Measurements from ENCODE around the gene ACSM3. TPM values are rescaled to one million over a fixed set of nuclear protein-coding genes. Genes with fewer than 3 reads are reported as not detected.
A peak's percentile ranks its signal among the peaks of the same experiment; 100 is the strongest.

Gene ACSM3
- total and polyA plus RNA-seq, 9 of the 15 experiments (the other 6 are each of a cell fraction or from before 2014, with no cell fraction given): 112 to 420 (median 182) TPM

DNA sequence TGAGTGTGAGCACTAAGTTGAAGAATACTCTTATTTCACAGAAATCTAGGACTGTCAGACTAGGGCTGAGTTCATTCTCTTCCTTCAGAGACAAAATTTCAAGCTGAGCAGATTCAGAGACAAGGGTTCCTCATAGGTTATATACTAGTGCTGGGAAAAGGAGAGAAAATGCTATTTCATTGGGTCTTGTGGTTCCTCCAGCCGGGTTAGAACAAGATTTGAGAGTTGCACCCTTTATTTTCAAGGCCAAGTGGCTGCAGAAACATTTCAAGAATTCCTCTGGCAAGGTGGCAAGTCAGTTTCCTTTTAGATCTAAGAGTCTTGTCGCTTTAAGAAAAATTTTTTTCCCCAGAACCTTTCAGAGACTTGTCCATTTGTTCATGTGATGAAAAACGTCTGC is 29.0 kb upstream of the ACSM3 start:
- Histone ChIP-seq H2AFZ (ENCODE audit: low read depth, low read length) (no peak overlapping the region), H3K4me1 (replicated peaks in 1 of 2; ENCODE audit: control insufficient read depth in 2 of 2, insufficient read depth in 2 of 2, low read length in 2 of 2) (peaks cover 6 to 7% of the 10 kb centered on the region in 2 experiments; a peak in 4 of 5 replicates), H3K36me3 (ENCODE audit: control insufficient read depth, insufficient read depth, low read length) (peaks cover 60% of the 10 kb centered on the region), H3K27me3 (ENCODE audit: control insufficient read depth in 2 of 2, insufficient read depth in 2 of 2, low read length in 2 of 2) (no peaks in the 10 kb centered on the region), H3K27ac (ENCODE audit: extremely low read depth, low read depth, low read length) (no peak overlapping the region), H3K4me3 (no peak overlapping the region), H4K20me1 (replicated peaks; ENCODE audit: control insufficient read depth, insufficient read depth, low read length) (no peaks in the 10 kb centered on the region), H3K9me1 (ENCODE audit: control insufficient read depth, insufficient read depth, low read length) (no peaks in the 10 kb centered on the region), H3K9me3 (replicated peaks; ENCODE audit: control insufficient read depth, insufficient read depth, low read depth, low read length) (no peaks in the 10 kb centered on the region), H3K79me2 (ENCODE audit: control insufficient read depth, insufficient read depth, low read length) (peaks cover 30% of the 10 kb centered on the region), H3K9ac (ENCODE audit: insufficient read depth in 1 of 2, low read depth in 2 of 2, low read length in 2 of 2) (no peak overlapping the region), H3K4me2 (ENCODE audit: insufficient read depth, low read length) (no peak overlapping the region)
- TF ChIP-seq, protein P1, sequence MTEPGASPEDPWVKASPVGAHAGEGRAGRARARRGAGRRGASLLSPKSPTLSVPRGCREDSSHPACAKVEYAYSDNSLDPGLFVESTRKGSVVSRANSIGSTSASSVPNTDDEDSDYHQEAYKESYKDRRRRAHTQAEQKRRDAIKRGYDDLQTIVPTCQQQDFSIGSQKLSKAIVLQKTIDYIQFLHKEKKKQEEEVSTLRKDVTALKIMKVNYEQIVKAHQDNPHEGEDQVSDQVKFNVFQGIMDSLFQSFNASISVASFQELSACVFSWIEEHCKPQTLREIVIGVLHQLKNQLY (CRISPR knock-in tag; conservative IDR thresholded peaks at IDR 0.05): no peak
- TF ChIP-seq BCOR (IDR thresholded peaks at IDR 0.05): no peak
- no peak for TF ChIP-seq NONO (IDR thresholded peaks at IDR 0.05; ENCODE audit: low read depth in 2 of 2, low read length in 1 of 2)
- TF ChIP-seq FOXA1 (IDR thresholded peaks at IDR 0.05; ENCODE audit: borderline replicate concordance): no peak
- TF ChIP-seq PRMT5 (CRISPR knock-in tag; IDR thresholded peaks at IDR 0.05): no peak
- TF ChIP-seq BRD4 (IDR thresholded peaks at IDR 0.05): no peak
- DNase-seq (ENCODE audit: extremely low read depth in 1 of 4, low spot score in 3 of 4): no peak
- in situ Hi-C loops (cut with MboI): no loop called here
- FAIRE-seq: no peak
- POLR2A ChIA-PET: no interaction called here
- intact Hi-C loops (cut with micrococcal nuclease): no loop called here
- BruUV-seq (replicated peaks): no TSS peak
- 50% methylated on average over 3 of the region's 3 CpGs for WGBS (ENCODE audit: insufficient coverage, low coverage, missing lambda C conversion rate)
- ATAC-seq: peak; percentile 37; the same call in 2 of the 3 replicates
- CTCF ChIA-PET (ENCODE audit: low intra/inter-chr PET ratio): interaction anchor here (0.6 to 0.7 kb wide), 2 partner anchors 44 to 166 kb away, joined by 3 to 4 read pairs; partner anchors contain the start of genes DCUN1D3 and LYRM1

Data from K562 (cell line).